Breast epithelium (tissue), 4 donors: ENCODE data around the gene NHLRC4. TPM values are rescaled to one million over a fixed set of nuclear protein-coding genes. Genes with fewer than 3 reads are reported as not detected.

Source experiments
- DNase-seq, 2 donors: peaks; one replicate each; pipeline ENCODE4 v3.0.0-alpha.2; 2019; ENCODE audit warnings: low spot score in 2 of 2
- H3K27ac ChIP-seq, 2 donors: fragments of 200-600 bp; sonication (generic) in 1 of 2; one replicate each; pipeline ENCODE4 v1.5.1; 2016 to 2019; ENCODE audit warnings: mild to moderate bottlenecking in 1 of 2
- H3K27me3 ChIP-seq, 2 donors: fragments of 200-600 bp; sonication (generic) in 1 of 2; one replicate each; pipeline versions ENCODE4 v1.5.1 to v1.6.0; 2017 to 2019; ENCODE audit warnings: control low read depth in 1 of 2, mild to moderate bottlenecking in 1 of 2
- H3K36me3 ChIP-seq: fragments of 200-600 bp; one replicate; pipeline ENCODE4 v1.5.1; 2019
- H3K4me1 ChIP-seq, 2 donors: fragments of 200-600 bp; sonication (generic); one replicate each; pipeline ENCODE4 v1.5.1; 2016 to 2019; ENCODE audit warnings: control low read depth in 1 of 2
- H3K4me3 ChIP-seq, 3 donors: fragments of 200-600 bp; sonication (generic); 1 replicate in 2 of 3; 2 replicates in 1 of 3; pipeline ENCODE4 v1.5.1; 2016 to 2019; ENCODE audit warnings: mild to moderate bottlenecking in 3 of 3, moderate library complexity in 2 of 3
- H3K9me3 ChIP-seq, 2 donors: fragments of 200-600 bp; sonication (generic) in 1 of 2; one replicate each; pipeline ENCODE4 v1.5.1; 2016 to 2019; ENCODE audit warnings: control low read depth in 1 of 2
- POLR2A ChIP-seq: fragments of 450-650 bp; IDR thresholded peaks from one replicate; pipeline ENCODE4 v1.6.1; 2016; ENCODE audit warnings: antibody characterized with exemption, mild to moderate bottlenecking, moderate library complexity
- POLR2AphosphoS5 ChIP-seq, 3 donors: sonication (generic); formaldehyde crosslinking; IDR thresholded peaks; one replicate each; pipeline ENCODE4 v1.6.1; 2017; ENCODE audit warnings: antibody characterized with exemption in 3 of 3
- intact Hi-C: fragments of 100-400 bp; cut with DNase I; formaldehyde crosslinking; loops from one replicate; pipeline ENCODE4 v1.15.1; 2023; ENCODE audit warnings: low total_unique reads
- total RNA-seq, 3 donors: library from RNA; depleted of rRNA; stranded (reverse); fragments of >200 nt; gene quantifications; one replicate each; pipeline ENCODE4 v1.1.0, GENCODE V29; 2016
- TF ChIP-seq, protein P1 (sequence below), 3 donors: fragments of 450-650 bp; IDR thresholded peaks; one replicate each; pipeline ENCODE4 v1.5.1; 2016 to 2017; ENCODE audit warnings: antibody characterized with exemption in 3 of 3, mild to moderate bottlenecking in 3 of 3, moderate library complexity in 3 of 3

Gene NHLRC4
- total RNA-seq, 3 donors from 2014 or later = 0.32 to 1.9 (median 0.66) TPM

GRCh38 chr16:598823-599739 lies 32.3 kb downstream of the NHLRC4 start:
- no peaks in the 10 kb centered on the region for H3K9me3 ChIP-seq
- H3K36me3 ChIP-seq = no peaks in the 10 kb centered on the region
- no peak overlapping the region for H3K4me3 ChIP-seq
- H3K4me1 ChIP-seq = peaks cover 0 to 4% of the 10 kb centered on the region in 2 donors
- DNase-seq = no peak
- TF ChIP-seq POLR2A (no peak), POLR2AphosphoS5 (IDR thresholded peaks at IDR 0.05) (no peak)
- TF ChIP-seq, protein P1, sequence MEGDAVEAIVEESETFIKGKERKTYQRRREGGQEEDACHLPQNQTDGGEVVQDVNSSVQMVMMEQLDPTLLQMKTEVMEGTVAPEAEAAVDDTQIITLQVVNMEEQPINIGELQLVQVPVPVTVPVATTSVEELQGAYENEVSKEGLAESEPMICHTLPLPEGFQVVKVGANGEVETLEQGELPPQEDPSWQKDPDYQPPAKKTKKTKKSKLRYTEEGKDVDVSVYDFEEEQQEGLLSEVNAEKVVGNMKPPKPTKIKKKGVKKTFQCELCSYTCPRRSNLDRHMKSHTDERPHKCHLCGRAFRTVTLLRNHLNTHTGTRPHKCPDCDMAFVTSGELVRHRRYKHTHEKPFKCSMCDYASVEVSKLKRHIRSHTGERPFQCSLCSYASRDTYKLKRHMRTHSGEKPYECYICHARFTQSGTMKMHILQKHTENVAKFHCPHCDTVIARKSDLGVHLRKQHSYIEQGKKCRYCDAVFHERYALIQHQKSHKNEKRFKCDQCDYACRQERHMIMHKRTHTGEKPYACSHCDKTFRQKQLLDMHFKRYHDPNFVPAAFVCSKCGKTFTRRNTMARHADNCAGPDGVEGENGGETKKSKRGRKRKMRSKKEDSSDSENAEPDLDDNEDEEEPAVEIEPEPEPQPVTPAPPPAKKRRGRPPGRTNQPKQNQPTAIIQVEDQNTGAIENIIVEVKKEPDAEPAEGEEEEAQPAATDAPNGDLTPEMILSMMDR (IDR thresholded peaks at IDR 0.05) = no peak
- no peaks in the 10 kb centered on the region for H3K27me3 ChIP-seq
- intact Hi-C loops = no loop called here
- H3K27ac ChIP-seq = no peak overlapping the region

DNA sequence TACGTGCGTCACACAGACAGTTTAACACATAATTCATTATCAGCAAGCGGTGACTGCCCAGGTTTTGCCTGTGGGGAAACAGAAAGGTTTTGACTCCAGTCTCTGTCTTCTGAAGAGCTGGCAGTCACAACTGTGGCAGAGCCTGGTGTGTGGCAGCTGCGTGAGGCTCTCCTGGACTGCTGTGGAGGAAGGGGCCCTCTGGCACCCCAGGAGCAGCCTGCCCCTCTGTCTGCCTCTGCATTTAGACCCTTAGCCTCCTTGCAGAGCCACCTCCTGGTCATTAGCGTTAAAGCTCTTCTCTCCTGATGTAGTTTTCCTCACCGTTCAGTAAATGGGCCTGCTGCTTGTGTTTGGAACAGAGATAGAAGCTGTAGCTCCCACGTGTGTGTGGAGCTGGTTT lies 34.0 kb downstream of the NHLRC4 start:
- H3K27ac ChIP-seq = no peak overlapping the region
- no peaks in the 10 kb centered on the region for H3K36me3 ChIP-seq
- intact Hi-C loops = no loop called here
- no peak for DNase-seq
- no peak for TF ChIP-seq POLR2AphosphoS5 (IDR thresholded peaks at IDR 0.05)
- TF ChIP-seq POLR2A = no peak
- TF ChIP-seq, protein P1 (IDR thresholded peaks at IDR 0.05) = no peak
- H3K4me1 ChIP-seq = no peaks in the 10 kb centered on the region
- no peaks in the 10 kb centered on the region for H3K9me3 ChIP-seq
- H3K4me3 ChIP-seq = no peak overlapping the region
- H3K27me3 ChIP-seq = no peaks in the 10 kb centered on the region

GRCh38 chr16:603933-604332 lies 37.1 kb downstream of the NHLRC4 start:
- intact Hi-C loops = no loop called here
- no peaks in the 10 kb centered on the region for H3K4me1 ChIP-seq

GRCh38 chr16:606656-607307 lies 40.0 kb downstream of the NHLRC4 start:
- intact Hi-C loops = no loop called here
- H3K9me3 ChIP-seq = no peaks in the 10 kb centered on the region
- no peaks in the 10 kb centered on the region for H3K27me3 ChIP-seq
- no peaks in the 10 kb centered on the region for H3K36me3 ChIP-seq
- no peak for DNase-seq
- H3K27ac ChIP-seq = no peak overlapping the region
- no peak overlapping the region for H3K4me3 ChIP-seq
- TF ChIP-seq POLR2A (no peak), POLR2AphosphoS5 (IDR thresholded peaks at IDR 0.05) (no peak)
- TF ChIP-seq, protein P1 (IDR thresholded peaks at IDR 0.05) = no peak
- H3K4me1 ChIP-seq = no peaks in the 10 kb centered on the region

More at GRCh38 chr16:603933-604332, 37.1 kb downstream of the NHLRC4 start:
- Histone ChIP-seq H3K27ac (no peak overlapping the region), H3K9me3 (no peaks in the 10 kb centered on the region), H3K36me3 (no peaks in the 10 kb centered on the region), H3K4me3 (no peak overlapping the region), H3K27me3 (no peaks in the 10 kb centered on the region)
- no peak for DNase-seq
- TF ChIP-seq POLR2A = no peak
- TF ChIP-seq, protein P1 (IDR thresholded peaks at IDR 0.05) = no peak
- TF ChIP-seq POLR2AphosphoS5 (IDR thresholded peaks at IDR 0.05) = no peak

- Histone ChIP-seq H3K27ac (no peak overlapping the region), H3K27me3 (no peaks in the 10 kb centered on the region), H3K9me3 (no peaks in the 10 kb centered on the region), H3K4me3 (no peak overlapping the region), H3K4me1 (no peaks in the 10 kb centered on the region), H3K36me3 (no peaks in the 10 kb centered on the region)
- TF ChIP-seq, protein P1 (IDR thresholded peaks at IDR 0.05) = no peak
- TF ChIP-seq POLR2A (no peak), POLR2AphosphoS5 (IDR thresholded peaks at IDR 0.05) (no peak)
- no peak for DNase-seq
- intact Hi-C loops = no loop called here
These were observed 41.2 kb downstream of the NHLRC4 start for GRCh38 chr16:608019-608418.
